GM12892 (cell line): ENCODE data around the gene CACNA1C.

Experiments
- POLR2A ChIP-seq: IDR thresholded peaks from 2 replicates; pipeline ENCODE4 v1.6.1; 2011; ENCODE audit warnings: low read depth, low read length, control low read depth
- TAF1 ChIP-seq: IDR thresholded peaks from 2 replicates; pipeline ENCODE4 v1.6.1; 2011; ENCODE audit warnings: low read depth, mild to moderate bottlenecking, control low read depth, low read length, borderline replicate concordance

- TF ChIP-seq POLR2A (no peak), TAF1 (no peak)
Observed at GRCh38 chr12:2191534-2192153, 138.9 kb downstream of the CACNA1C start.
